ENCODE measurements around the gene MAPK10.
"Not testable (repeated sequence)": the region's sequence is repeated elsewhere in the genome, so short reads cannot be mapped to it uniquely, and the experiment has no call there.

Gene MAPK10

DNA sequence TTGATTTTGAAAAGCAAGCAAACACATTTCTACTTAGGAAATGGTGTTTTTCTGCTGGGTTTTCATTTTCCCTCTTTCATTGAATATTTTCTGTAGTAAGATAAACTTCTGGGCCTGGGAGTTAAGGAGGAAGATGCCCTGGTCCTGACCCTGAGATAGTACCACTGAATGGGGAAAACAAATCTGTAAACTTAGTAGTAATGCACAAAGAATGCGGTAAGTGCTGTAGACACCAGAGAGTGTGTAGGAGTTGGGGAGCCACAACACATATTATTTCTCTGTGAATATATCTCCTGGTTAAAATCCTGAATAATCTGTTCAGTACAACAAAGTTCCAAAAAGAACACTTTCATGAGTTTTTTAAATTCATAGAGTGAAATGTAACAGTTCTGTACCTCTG is 178.3 kb downstream of the MAPK10 start:
- H3K27ac ChIP-seq, result no peak overlapping the region
- TF ChIP-seq, protein P1, sequence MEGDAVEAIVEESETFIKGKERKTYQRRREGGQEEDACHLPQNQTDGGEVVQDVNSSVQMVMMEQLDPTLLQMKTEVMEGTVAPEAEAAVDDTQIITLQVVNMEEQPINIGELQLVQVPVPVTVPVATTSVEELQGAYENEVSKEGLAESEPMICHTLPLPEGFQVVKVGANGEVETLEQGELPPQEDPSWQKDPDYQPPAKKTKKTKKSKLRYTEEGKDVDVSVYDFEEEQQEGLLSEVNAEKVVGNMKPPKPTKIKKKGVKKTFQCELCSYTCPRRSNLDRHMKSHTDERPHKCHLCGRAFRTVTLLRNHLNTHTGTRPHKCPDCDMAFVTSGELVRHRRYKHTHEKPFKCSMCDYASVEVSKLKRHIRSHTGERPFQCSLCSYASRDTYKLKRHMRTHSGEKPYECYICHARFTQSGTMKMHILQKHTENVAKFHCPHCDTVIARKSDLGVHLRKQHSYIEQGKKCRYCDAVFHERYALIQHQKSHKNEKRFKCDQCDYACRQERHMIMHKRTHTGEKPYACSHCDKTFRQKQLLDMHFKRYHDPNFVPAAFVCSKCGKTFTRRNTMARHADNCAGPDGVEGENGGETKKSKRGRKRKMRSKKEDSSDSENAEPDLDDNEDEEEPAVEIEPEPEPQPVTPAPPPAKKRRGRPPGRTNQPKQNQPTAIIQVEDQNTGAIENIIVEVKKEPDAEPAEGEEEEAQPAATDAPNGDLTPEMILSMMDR (IDR thresholded peaks at IDR 0.05), result no peak
- no peak for TF ChIP-seq ZFX (IDR thresholded peaks at IDR 0.05; ENCODE audit: borderline replicate concordance)

DNA sequence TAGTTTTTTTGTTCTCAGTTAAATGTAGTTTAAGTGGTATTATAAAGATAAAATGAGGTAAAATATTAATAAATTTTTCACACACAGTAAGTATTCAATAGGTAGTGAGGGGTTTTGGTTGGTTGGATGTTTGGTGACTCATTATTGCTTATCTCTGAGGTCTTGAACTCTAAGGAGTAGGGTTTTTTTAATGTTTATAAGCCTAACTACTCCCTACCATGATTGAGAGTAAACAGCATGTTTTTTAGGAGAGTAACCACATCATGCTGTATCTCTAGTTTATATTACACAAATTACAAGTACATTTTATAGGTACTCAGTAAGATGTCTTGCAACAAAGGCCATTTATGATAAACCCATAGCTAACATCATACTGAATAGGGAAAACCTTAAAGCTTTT is 181.6 kb downstream of the MAPK10 start:
- H3K27ac ChIP-seq, result no peak overlapping the region
- no peak for TF ChIP-seq ZFX (IDR thresholded peaks at IDR 0.05; ENCODE audit: borderline replicate concordance)
- TF ChIP-seq, protein P1 (IDR thresholded peaks at IDR 0.05), result no peak

DNA sequence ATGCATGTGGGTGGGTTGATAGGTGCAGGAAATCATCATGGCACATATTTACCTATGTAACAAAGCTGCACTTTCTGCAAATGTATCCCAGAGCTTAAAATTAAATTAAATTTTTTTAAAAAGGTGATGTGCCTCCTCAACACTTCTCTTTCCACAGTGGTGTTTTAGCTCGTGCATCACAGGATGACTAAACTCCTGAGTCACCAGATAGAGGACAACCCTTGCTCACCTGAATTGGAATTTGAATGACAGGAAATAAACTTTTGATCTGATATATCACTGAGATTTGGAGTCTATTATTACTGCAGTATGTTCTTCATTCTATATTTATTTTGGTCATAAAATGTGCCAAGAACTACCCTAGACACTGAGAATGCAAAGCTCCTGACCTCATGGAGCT is 185.3 kb downstream of the MAPK10 start:
- H3K27ac ChIP-seq, result no peak overlapping the region
- TF ChIP-seq ZFX (IDR thresholded peaks at IDR 0.05; ENCODE audit: borderline replicate concordance), result no peak
- TF ChIP-seq, protein P1 (IDR thresholded peaks at IDR 0.05), result no peak

DNA sequence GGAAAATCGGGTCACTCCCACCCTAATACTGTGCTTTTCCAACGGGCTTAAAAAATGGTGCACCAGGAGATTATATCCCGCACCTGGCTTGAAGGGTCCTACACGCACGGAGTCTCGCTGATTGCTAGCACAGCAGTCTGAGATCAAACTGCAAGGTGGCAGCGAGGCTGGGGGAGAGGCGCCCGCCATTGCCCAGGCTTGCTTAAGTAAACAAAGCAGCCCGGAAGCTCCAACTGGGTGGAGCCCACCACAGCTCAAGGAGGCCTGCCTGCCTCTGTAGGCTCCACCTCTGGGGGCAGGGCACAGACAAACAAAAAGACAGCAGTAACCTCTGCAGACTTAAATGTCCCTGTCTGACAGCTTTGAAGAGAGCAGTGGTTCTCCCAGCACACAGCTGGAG is 191.5 kb downstream of the MAPK10 start:
- H3K27ac ChIP-seq, result not testable (repeated sequence)

DNA sequence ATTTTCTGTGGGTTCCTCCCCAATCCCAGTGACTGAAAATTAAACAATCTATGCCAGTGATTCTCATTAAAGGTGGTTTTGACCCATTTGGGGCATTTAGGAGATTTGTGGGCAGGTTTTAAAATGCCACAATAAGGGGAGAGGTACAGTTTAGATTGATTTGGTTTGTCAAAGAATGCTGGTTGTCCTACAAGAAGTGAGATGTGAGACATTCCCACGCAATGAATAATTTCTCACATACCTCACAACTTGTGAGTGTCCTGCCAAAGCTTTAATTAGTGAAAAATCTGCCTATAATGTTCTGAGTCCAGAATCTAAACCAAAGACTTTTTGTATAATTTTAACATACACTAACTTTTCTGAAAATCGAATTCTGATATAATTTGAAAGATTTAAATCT is 199.4 kb downstream of the MAPK10 start:
- no peak overlapping the region for H3K27ac ChIP-seq
- TF ChIP-seq ZFX (IDR thresholded peaks at IDR 0.05; ENCODE audit: borderline replicate concordance), result no peak
- TF ChIP-seq, protein P1 (IDR thresholded peaks at IDR 0.05), result no peak

DNA sequence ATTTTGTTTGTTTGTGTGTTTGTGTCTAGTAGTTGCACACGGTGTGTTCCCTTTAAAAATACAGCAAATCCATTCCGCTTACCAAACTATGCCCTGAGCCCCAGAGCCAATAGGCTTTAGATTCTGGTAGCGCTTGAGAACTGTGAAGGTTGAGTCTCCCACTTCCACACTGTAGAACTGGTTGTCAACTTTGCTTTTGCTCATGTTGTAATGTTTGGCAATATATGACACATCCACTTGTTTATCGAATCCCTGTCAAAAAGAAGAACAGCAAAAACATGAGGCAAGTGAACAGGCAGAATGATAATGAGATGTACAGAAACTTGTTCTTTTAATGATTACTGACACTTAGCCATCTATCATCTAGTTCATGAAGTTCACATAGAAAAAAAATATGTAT is 200.6 kb downstream of the MAPK10 start:
- H3K27ac ChIP-seq, result no peak overlapping the region
- no peak for TF ChIP-seq ZFX (IDR thresholded peaks at IDR 0.05; ENCODE audit: borderline replicate concordance)
- TF ChIP-seq, protein P1 (IDR thresholded peaks at IDR 0.05), result no peak

DNA sequence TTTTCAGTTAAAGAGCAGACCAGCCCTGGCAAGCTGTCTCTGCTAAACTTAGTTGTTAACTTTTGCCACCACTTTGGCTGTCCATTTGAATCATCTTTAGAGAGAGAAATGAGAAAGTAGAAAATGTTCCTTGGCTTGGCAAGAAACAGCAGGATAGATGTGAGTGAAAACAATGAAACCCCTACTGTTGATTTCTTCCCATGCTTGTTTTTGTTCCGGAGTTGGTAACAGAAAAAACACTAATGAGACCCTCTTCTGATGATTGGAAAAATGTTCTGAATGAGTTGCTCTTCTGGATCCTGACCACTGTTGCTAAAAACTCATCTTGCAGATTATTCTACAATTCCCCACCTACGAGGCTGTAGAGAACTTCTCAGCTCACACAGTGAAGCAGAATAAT is 203.3 kb downstream of the MAPK10 start:
- H3K27ac ChIP-seq, result no peak overlapping the region
- no peak for TF ChIP-seq ZFX (IDR thresholded peaks at IDR 0.05; ENCODE audit: borderline replicate concordance)
- TF ChIP-seq, protein P1 (IDR thresholded peaks at IDR 0.05), result no peak

DNA sequence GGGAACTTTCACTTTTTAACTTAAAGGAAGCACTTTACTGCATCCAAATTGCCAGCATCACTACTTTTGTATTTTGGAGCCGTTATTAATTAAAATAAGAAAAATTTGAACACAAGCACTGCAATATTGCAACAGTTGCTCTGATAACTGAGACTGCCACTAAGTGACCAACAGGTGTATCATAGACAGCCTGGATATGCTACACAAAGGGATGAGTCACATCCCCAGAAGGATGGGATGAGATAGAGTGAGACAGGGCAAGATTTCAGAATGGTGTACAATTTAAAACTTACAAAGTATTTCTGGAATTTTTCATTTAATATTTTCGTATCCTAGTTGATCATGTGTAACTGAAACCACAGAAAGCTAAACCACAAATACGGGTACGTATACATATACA is 204.1 kb downstream of the MAPK10 start:
- TF ChIP-seq, protein P1 (IDR thresholded peaks at IDR 0.05), result no peak
- no peak overlapping the region for H3K27ac ChIP-seq

All from 22Rv1 (cell line).